Measurements from ENCODE around the gene HAL. TPM values are rescaled to one million over a fixed set of nuclear protein-coding genes. Genes with fewer than 3 reads are reported as not detected.

The HAL gene
- polyA plus RNA-seq, 1 donor, result 3.6 TPM

DNA sequence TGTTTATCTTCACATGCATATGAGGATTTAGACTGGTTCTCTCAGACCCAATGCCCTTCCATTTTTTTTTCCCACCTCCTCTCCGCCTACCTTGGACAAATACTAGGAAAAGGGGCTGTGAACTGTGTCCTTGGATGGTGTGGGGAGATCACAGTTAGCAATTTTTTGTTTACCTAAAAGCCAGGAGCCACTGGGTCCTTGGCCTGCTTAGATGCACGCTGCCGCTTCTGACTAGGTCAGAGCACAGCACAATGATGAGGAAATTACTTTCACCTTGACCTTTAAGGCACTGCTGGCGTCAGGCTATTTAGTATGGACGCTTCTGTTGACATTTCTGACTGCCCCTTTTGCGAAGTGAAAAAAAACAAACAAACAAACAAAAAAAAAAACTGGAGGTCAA, 55.6 kb downstream of the HAL start:
- Histone ChIP-seq H3K27me3 (ENCODE audit: control insufficient read depth, insufficient read depth, low read length) (peaks cover 3% of the 10 kb centered on the region), H3K4me1 (ENCODE audit: control insufficient read depth, insufficient read depth, low read length) (peaks cover 3% of the 10 kb centered on the region), H3K36me3 (ENCODE audit: control insufficient read depth, insufficient read depth, low read length) (no peaks in the 10 kb centered on the region), H3K4me3 (ENCODE audit: low read length) (no peak overlapping the region), H3K9me3 (ENCODE audit: control insufficient read depth, low read depth, low read length) (no peaks in the 10 kb centered on the region), H3K27ac (ENCODE audit: low read length) (no peak overlapping the region)
- 55% methylated on average over 2 of the region's 6 CpGs for WGBS (ENCODE audit: insufficient coverage, low lambda C conversion rate)
- DNase-seq, result no peak

Other genes starting within 250 kb of the HAL start
- gene NTN4, start 205.6 kb downstream of the HAL start, polyA plus RNA-seq, result 28.4 TPM
- gene SNRPF, start 137.4 kb downstream of the HAL start, polyA plus RNA-seq, result 43.6 TPM
- gene CCDC38, start 53.7 kb downstream of the HAL start, polyA plus RNA-seq, result 0.36 TPM
- gene AMDHD1, start 53.0 kb downstream of the HAL start, polyA plus RNA-seq, result 2.7 TPM
- gene LTA4H, start 39.2 kb upstream of the HAL start, polyA plus RNA-seq, result 218 TPM
- 21.0 TPM for gene ELK3, start 198.0 kb upstream of the HAL start, polyA plus RNA-seq